ENCODE measurements around the gene HOXD4.

Gene HOXD4

GRCh38 chr2:176192351-176192750, 41.0 kb downstream of the HOXD4 start:
- no peak for TF ChIP-seq TAF1 (IDR thresholded peaks at IDR 0.05; ENCODE audit: borderline replicate concordance, insufficient read depth, low read length)
- TF ChIP-seq SIN3A (IDR thresholded peaks at IDR 0.05; ENCODE audit: borderline replicate concordance, insufficient read depth, low read length): no peak
- no peak for TF ChIP-seq FOXP2 (optimal IDR thresholded peaks at IDR 0.05; ENCODE audit: borderline replicate concordance, extremely low read depth, extremely low read length, insufficient read depth)
- TF ChIP-seq REST (IDR thresholded peaks at IDR 0.05; ENCODE audit: insufficient read depth in 1 of 2, low read depth in 2 of 2, low read length in 2 of 2): no peak
- TF ChIP-seq POLR2AphosphoS5 (IDR thresholded peaks at IDR 0.05; ENCODE audit: low read depth, low read length): no peak

GRCh38 chr2:176193048-176193447, 41.7 kb downstream of the HOXD4 start:
- TF ChIP-seq TAF1 (IDR thresholded peaks at IDR 0.05; ENCODE audit: borderline replicate concordance, insufficient read depth, low read length) (no peak), REST (IDR thresholded peaks at IDR 0.05; ENCODE audit: insufficient read depth in 1 of 2, low read depth in 2 of 2, low read length in 2 of 2) (no peak), POLR2AphosphoS5 (IDR thresholded peaks at IDR 0.05; ENCODE audit: low read depth, low read length) (no peak)

- TF ChIP-seq SIN3A (IDR thresholded peaks at IDR 0.05; ENCODE audit: borderline replicate concordance, insufficient read depth, low read length): no peak
- TF ChIP-seq REST (IDR thresholded peaks at IDR 0.05; ENCODE audit: insufficient read depth in 1 of 2, low read depth in 2 of 2, low read length in 2 of 2): no peak
- no peak for TF ChIP-seq TAF1 (IDR thresholded peaks at IDR 0.05; ENCODE audit: borderline replicate concordance, insufficient read depth, low read length)
- no peak for TF ChIP-seq FOXP2 (optimal IDR thresholded peaks at IDR 0.05; ENCODE audit: borderline replicate concordance, extremely low read depth, extremely low read length, insufficient read depth)
- no peak for TF ChIP-seq POLR2AphosphoS5 (IDR thresholded peaks at IDR 0.05; ENCODE audit: low read depth, low read length)
These were observed 48.6 kb downstream of the HOXD4 start for GRCh38 chr2:176199902-176200301.

GRCh38 chr2:176200971-176201370, 49.6 kb downstream of the HOXD4 start:
- no peak for TF ChIP-seq SIN3A (IDR thresholded peaks at IDR 0.05; ENCODE audit: borderline replicate concordance, insufficient read depth, low read length)
- no peak for TF ChIP-seq POLR2AphosphoS5 (IDR thresholded peaks at IDR 0.05; ENCODE audit: low read depth, low read length)
- no peak for TF ChIP-seq REST (IDR thresholded peaks at IDR 0.05; ENCODE audit: insufficient read depth in 1 of 2, low read depth in 2 of 2, low read length in 2 of 2)
- TF ChIP-seq TAF1 (IDR thresholded peaks at IDR 0.05; ENCODE audit: borderline replicate concordance, insufficient read depth, low read length): no peak
- no peak for TF ChIP-seq FOXP2 (optimal IDR thresholded peaks at IDR 0.05; ENCODE audit: borderline replicate concordance, extremely low read depth, extremely low read length, insufficient read depth)

- TF ChIP-seq TAF1 (IDR thresholded peaks at IDR 0.05; ENCODE audit: borderline replicate concordance, insufficient read depth, low read length): no peak
- TF ChIP-seq FOXP2 (optimal IDR thresholded peaks at IDR 0.05; ENCODE audit: borderline replicate concordance, extremely low read depth, extremely low read length, insufficient read depth): no peak
- no peak for TF ChIP-seq POLR2AphosphoS5 (IDR thresholded peaks at IDR 0.05; ENCODE audit: low read depth, low read length)
- TF ChIP-seq REST (IDR thresholded peaks at IDR 0.05; ENCODE audit: insufficient read depth in 1 of 2, low read depth in 2 of 2, low read length in 2 of 2): no peak
- TF ChIP-seq SIN3A (IDR thresholded peaks at IDR 0.05; ENCODE audit: borderline replicate concordance, insufficient read depth, low read length): no peak
These were observed 51.1 kb downstream of the HOXD4 start for GRCh38 chr2:176202491-176202890.
